Measurements from ENCODE around the gene DUS4L. TPM values are rescaled to one million over a fixed set of nuclear protein-coding genes. Genes with fewer than 3 reads are reported as not detected.

Gene DUS4L
- polyA plus RNA-seq, 1 donor from 2014 or later, result 5.9 TPM

DNA sequence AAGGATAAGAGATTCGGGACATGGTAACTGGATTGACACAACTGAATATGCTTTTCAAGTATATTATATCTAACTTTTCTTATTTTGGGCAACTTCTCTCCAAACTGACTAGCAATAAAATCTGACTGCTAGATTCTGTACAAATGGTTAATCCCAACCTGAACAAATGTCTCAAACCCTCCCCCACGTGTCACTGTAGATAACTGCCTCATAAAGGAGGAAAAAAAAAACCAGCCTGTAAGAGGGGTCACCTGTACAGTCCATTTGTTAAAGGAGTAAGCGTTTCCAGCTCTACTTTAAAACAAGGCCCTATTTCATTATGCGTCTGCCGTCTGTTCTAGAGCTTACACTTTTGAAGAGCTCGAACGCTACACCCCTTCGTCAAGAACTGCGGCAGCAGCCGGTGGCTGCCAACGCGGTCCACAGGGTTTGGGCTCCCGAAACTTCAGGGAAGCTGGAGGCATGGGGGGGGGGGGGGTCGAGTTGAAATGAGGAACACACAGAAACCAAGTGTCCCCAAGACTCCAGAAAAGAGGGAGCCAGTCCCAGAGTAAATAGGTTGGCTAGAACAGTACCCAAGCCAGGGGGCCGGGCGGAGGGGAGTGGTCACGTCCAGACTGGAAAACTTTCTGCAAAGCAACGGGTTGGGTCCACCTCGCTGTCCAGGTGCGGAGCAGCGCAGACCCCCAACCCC is 543 bp upstream of the DUS4L start:
- H3K4me3 Mint-ChIP-seq, result peak overlapping the region; percentile 78 to 97 (median 92)
- no peaks in the 10 kb centered on the region for H3K27me3 Mint-ChIP-seq
- H3K4me1 Mint-ChIP-seq, result peaks cover 37 to 42% (median 41%) of the 10 kb centered on the region in 3 donors
- H3K9me3 Mint-ChIP-seq, result no peaks in the 10 kb centered on the region
- peaks cover 9% of the 10 kb centered on the region for H3K36me3 Mint-ChIP-seq
- H3K27ac Mint-ChIP-seq, result peak overlapping the region; percentile 51 to 93 (median 93)

DNA sequence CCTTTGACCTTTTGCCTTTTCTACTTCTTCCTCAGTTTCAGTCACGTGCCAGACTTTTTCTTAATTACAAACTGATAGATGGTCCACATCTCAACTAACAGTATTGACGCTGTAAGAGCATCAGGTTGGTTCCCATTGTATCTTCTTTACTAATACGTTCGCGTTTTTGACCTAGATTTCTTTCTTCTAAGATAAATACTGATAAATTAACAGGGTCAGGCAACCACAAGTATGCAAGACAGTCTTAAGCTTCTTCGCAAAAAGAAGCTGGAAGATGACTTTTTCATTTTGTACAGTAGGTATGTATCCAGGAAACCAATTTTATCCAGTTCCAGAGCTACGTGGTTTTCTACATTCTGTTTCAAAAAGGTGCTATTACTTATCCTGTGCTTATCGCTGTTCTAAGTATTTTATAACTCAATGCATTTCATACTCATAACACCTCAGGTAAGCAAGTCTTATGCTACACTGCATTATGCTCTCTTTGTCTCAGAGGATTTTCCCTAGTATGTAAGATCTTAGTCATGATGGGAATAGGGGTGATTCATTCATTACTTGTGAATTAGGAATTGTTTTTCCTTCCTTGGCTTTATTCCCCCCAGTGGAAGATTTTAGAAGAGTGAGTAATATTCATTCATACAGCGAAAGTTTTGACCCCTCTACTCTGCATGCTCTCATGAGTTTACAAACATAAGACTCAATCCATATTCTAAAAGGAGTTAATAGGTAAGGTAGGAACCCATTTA is 955 bp downstream of the DUS4L start:
- Mint-ChIP-seq H3K4me1 (peaks cover 36 to 37% (median 36%) of the 10 kb centered on the region in 3 donors), H3K4me3 (peak overlapping the region; percentile 78 to 97 (median 92)), H3K9me3 (no peaks in the 10 kb centered on the region), H3K27me3 (no peaks in the 10 kb centered on the region), H3K36me3 (peaks cover 10% of the 10 kb centered on the region), H3K27ac (peak overlapping the region; percentile 51 to 93 (median 93))

DNA sequence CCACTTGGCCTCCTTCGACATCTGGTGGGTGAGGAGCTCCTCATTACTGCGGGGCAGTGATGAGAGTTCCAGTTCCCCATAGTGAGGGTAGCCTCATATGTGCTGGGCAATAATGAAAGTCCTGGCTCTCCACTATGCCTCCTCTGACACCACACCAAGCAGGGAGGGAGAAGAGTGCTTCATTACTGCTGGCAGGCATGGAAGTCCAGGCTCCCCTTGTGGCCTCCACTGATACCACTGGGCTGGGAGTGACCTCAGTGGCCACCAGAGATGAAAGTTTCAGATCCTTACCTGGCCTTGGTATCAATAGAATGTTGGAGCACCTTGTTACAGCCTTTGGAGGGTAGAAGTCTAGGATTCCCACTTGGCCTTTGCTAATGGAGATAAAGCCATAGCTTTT is 6.5 kb downstream of the DUS4L start:
- no peak overlapping the region for H3K4me3 Mint-ChIP-seq
- H3K36me3 Mint-ChIP-seq, result peaks cover 10% of the 10 kb centered on the region
- no peaks in the 10 kb centered on the region for H3K27me3 Mint-ChIP-seq
- H3K9me3 Mint-ChIP-seq, result no peaks in the 10 kb centered on the region
- no peak overlapping the region for H3K27ac Mint-ChIP-seq
- peaks cover 0 to 8% (median 2%) of the 10 kb centered on the region in 3 donors for H3K4me1 Mint-ChIP-seq

DNA sequence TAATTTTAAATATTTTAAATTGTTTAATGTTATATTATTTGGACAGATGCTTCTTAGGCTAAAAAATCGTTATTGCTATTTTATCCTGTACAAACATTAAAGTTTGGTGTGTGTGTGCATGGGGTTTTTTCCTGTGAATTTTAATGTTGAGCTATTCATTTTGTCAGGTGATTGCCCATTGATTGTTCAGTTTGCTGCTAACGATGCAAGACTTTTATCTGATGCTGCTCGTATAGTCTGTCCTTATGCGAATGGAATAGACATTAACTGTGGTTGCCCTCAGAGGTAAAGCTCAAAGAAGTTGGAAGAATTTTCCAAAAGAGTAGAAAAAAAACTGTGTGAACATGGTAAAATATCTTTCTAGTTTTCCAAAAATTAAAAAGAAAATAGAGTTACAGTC is 9.8 kb downstream of the DUS4L start:
- Mint-ChIP-seq H3K4me3 (peak overlapping the region in 1 of 4 donors; percentile 8), H3K27ac (no peak overlapping the region), H3K36me3 (peaks cover 6% of the 10 kb centered on the region), H3K27me3 (no peaks in the 10 kb centered on the region), H3K4me1 (peaks cover 0 to 3% (median 1%) of the 10 kb centered on the region in 3 donors), H3K9me3 (no peaks in the 10 kb centered on the region)

DNA sequence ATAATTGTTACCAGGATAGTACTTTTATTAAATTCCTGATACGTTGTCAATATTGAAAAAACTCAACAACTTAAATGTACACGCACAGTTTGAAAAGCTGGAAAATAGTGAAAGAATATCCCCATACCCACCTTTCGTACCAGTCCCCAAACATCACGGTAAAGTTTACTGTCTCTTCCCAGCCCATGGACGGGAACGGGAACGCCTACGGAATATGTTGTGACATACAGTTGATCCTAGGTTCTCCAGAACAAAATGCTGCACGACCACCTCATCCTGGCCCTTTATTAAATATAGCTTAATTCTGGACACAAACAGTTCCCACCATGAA is 15.7 kb downstream of the DUS4L start:
- Mint-ChIP-seq H3K4me1 (peaks cover 14 to 19% (median 18%) of the 10 kb centered on the region in 3 donors), H3K27ac (peak overlapping the region; percentile 64 to 89 (median 75)), H3K4me3 (peak overlapping the region; percentile 89 to 94 (median 92)), H3K36me3 (peaks cover 5% of the 10 kb centered on the region), H3K9me3 (no peaks in the 10 kb centered on the region), H3K27me3 (no peaks in the 10 kb centered on the region)

DNA sequence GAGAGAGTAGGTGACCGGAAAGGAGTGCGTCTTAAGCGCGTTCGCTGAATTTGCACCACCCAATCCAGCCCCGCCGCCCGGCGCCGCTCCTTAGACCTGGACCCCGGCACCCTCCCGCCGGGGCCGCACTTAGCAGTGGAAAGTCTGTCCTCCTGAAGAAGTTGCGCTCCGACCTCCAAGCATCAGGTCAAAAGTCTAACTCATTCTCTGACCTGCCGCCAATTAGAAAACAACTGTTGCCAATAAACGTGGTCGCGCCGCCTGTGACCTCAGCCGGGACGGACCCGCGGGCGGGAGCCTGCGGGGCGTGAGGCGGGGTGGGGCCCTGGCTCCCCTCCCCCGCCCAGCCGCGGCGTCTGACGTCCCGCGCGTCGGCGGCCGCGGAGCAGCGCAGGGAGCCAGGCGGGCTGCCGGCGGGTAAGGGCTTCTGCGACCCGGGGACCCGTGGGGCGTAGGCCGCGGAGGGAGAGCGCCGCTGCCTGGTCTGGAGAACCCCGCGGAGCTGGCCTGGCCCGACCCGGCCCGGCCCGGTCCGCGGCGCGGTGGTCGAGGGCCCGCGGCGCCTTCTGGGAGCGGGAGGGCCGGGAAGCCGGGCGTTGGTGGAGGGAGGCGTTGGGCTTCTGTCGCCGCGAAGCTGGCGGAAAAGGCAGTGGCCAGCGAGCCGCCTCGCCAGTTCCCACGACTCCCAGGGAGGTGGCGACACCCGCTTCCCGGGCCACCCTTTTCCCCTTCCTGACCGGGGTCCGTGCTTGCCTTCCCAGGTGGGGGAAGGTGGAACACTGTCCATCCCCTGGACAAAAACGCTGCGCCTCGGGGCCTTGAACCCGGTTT is 16.3 kb downstream of the DUS4L start, which contains the start of gene BCAP29:
Gene BCAP29 (plus strand): TSS at position 362 of the 831 bp plus-strand sequence. CDS start 527 bp downstream, outside the sequence.
- peaks cover 14 to 19% (median 18%) of the 10 kb centered on the region in 3 donors for H3K4me1 Mint-ChIP-seq
- peaks cover 7% of the 10 kb centered on the region for H3K36me3 Mint-ChIP-seq
- H3K27me3 Mint-ChIP-seq, result no peaks in the 10 kb centered on the region
- H3K9me3 Mint-ChIP-seq, result peaks cover 0 to 1% (median 0%) of the 10 kb centered on the region in 3 donors
- H3K4me3 Mint-ChIP-seq, result peak within 1 kb of the TSS; percentile 89 to 94 (median 92)
- H3K27ac Mint-ChIP-seq, result peak within 1 kb of the TSS; percentile 64 to 89 (median 75)

DNA sequence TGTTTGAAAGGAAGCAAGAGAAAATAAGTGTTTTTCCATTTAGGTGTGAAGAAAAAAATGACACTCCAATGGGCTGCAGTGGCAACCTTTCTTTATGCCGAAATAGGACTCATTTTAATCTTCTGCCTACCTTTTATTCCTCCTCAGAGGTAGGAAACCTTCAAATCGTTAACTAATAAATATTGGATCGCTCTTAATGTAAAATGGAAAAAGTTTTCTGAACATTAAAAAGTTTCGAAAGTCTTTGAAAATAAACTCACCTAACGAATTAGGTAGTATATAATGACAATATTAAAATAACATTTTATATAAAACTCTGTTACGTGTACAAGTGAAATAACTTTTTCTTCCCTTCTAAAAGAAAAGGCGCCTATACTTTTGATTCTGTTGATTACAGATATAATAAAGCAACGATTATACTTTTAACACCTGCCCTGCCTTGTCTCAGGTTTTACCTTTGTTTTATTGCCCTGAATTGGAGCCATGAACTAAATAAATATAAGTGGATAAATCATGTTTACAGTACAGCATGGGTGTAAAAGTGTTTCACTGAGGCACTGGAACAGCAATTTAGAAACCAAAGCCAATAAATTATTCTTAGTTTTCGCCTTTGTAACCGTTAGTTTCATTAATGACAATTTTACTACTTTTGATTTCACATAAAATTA is 17.1 kb downstream of the DUS4L start:
- Mint-ChIP-seq H3K4me3 (peak overlapping the region; percentile 81 to 94 (median 88)), H3K27me3 (no peaks in the 10 kb centered on the region), H3K4me1 (peaks cover 14 to 19% (median 18%) of the 10 kb centered on the region in 3 donors), H3K36me3 (peaks cover 7% of the 10 kb centered on the region), H3K9me3 (peaks cover 0 to 1% (median 0%) of the 10 kb centered on the region in 3 donors), H3K27ac (peak overlapping the region in 2 of 3 donors; percentile 37 to 48)

DNA sequence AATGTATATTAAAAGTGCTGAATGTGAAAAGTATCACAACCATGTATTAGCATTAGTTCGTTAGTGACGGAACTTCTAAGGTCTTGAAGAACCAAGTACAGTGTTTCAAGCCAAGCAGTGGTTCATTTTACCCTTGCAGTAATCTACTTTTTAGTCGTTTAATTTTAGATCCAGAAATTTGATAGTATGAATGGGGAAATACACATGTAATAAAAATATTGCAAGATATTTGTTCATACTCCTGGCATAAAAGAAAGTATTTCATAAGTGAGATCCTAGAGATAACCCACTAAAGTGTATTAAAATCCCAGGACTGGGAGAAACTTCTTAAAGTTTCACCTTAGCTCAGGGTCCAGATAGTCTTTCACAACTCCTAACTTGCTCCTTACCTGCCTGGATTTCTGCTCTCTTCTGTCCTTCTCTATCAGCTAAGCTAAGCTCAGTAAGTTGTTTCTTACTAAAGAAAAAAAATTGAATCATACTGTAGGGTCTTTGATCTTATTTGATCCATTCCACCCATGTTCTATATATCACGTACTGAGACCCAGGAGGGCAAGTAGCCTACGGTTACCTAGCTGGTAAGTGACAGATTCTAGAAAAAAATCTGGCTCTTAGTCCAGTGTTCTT is 17.7 kb downstream of the DUS4L start:
- Mint-ChIP-seq H3K9me3 (peaks cover 0 to 1% (median 0%) of the 10 kb centered on the region in 3 donors), H3K4me3 (peak overlapping the region; percentile 49 to 89 (median 74)), H3K27me3 (no peaks in the 10 kb centered on the region), H3K27ac (peak overlapping the region in 2 of 3 donors; percentile 37 to 48), H3K4me1 (peaks cover 14 to 19% (median 18%) of the 10 kb centered on the region in 3 donors), H3K36me3 (peaks cover 4% of the 10 kb centered on the region)

DNA sequence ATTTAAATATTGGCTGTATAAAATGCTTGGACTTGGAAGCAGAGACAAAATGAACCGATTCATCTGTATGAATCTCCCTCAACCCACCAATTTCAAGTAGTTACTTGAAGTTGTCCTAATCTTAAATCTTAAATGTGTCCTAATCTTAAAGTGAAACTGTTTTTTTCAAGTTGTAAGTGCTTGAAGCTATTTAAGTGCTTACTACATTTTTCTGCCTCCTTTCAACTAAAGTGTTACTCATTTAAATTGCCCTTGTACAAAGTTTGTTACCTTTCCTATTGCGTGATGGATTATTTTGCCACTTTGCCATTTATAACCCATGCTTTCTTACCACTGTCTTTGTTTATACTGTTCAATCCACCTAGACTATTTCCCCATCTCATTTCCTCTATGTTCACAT is 19.1 kb downstream of the DUS4L start:
- H3K4me1 Mint-ChIP-seq, result peaks cover 14 to 19% (median 18%) of the 10 kb centered on the region in 3 donors
- peaks cover 0 to 1% (median 0%) of the 10 kb centered on the region in 3 donors for H3K9me3 Mint-ChIP-seq
- peaks cover 4% of the 10 kb centered on the region for H3K36me3 Mint-ChIP-seq
- no peak overlapping the region for H3K27ac Mint-ChIP-seq
- no peaks in the 10 kb centered on the region for H3K27me3 Mint-ChIP-seq
- peak overlapping the region in 1 of 4 donors; percentile 16 for H3K4me3 Mint-ChIP-seq

DNA sequence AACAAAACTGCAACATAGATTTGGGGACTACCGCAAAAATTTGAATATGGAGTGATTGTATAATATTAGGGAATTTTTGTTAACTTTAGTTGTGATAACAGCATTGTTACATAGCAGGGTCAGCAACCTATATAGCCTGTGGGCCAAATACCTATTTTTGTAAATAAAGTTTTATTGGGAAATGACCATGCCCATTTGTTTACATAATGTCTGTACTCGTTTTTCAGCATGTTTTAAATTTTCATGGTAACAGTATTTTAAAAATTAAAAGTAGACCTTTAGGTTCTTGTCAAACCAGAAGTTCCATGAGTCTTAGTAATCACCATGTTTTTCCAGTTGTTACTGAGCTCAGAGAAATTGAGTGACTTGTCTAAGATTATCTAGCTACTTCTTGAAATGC is 20.9 kb downstream of the DUS4L start:
- H3K36me3 Mint-ChIP-seq, result peaks cover 4% of the 10 kb centered on the region
- H3K27me3 Mint-ChIP-seq, result no peaks in the 10 kb centered on the region
- no peak overlapping the region for H3K4me3 Mint-ChIP-seq
- H3K9me3 Mint-ChIP-seq, result peaks cover 0 to 1% (median 0%) of the 10 kb centered on the region in 3 donors
- H3K27ac Mint-ChIP-seq, result no peak overlapping the region
- peaks cover 14% of the 10 kb centered on the region in 3 donors for H3K4me1 Mint-ChIP-seq

DNA sequence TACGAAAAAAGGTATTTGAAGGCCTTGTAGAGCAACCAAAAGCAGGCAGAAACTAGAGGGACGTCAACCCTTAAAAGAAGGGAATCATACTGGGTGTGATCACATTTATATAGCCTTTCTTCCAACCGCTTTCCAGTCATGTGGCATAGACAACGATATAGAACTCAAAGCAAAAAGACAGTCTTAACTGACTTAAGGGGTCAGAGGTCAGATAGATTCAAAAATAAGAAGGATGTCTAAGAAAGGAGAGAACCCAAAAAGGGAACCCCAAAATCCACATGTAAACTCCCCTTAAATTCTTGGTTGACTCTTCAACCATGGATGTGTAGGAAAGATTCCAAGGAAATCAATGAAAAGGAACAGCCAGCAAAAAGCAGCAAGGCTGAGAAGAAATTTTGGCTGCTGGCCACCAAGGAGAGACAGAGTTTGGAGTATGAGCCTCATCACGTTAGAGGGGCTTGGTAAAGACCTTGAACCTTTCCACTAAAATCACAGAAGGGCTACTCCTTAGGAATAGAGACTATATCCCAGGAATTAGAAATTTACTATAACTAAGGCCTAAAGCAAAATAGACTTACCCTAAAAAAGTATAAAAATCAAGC is 24.9 kb downstream of the DUS4L start:
- no peaks in the 10 kb centered on the region for H3K4me1 Mint-ChIP-seq
- peaks cover 0 to 1% (median 0%) of the 10 kb centered on the region in 3 donors for H3K9me3 Mint-ChIP-seq
- peaks cover 5% of the 10 kb centered on the region for H3K36me3 Mint-ChIP-seq
- H3K27me3 Mint-ChIP-seq, result no peaks in the 10 kb centered on the region
- H3K4me3 Mint-ChIP-seq, result no peak overlapping the region
- H3K27ac Mint-ChIP-seq, result no peak overlapping the region

DNA sequence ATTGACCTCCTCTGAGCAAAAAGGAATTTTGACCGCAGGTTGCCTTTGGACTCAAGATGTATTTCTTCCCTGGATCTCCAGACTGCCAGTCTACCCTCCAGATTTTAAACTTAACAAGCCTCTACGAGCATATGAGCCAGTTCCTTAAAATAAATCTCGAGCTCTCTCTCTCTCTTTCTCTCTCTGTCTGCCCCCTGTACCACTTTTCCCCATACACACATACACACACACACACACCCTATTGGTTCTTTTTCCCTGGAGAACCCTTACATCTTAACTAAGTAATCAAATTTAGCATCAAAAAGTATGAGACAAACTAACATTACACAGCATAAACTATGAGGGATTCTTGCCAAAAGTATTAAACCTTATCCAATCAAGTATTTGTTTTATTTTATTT is 27.6 kb downstream of the DUS4L start:
- H3K27me3 Mint-ChIP-seq, result no peaks in the 10 kb centered on the region
- no peak overlapping the region for H3K4me3 Mint-ChIP-seq
- H3K9me3 Mint-ChIP-seq, result no peaks in the 10 kb centered on the region
- no peak overlapping the region for H3K27ac Mint-ChIP-seq
- H3K36me3 Mint-ChIP-seq, result peaks cover 4% of the 10 kb centered on the region
- H3K4me1 Mint-ChIP-seq, result no peaks in the 10 kb centered on the region

DNA sequence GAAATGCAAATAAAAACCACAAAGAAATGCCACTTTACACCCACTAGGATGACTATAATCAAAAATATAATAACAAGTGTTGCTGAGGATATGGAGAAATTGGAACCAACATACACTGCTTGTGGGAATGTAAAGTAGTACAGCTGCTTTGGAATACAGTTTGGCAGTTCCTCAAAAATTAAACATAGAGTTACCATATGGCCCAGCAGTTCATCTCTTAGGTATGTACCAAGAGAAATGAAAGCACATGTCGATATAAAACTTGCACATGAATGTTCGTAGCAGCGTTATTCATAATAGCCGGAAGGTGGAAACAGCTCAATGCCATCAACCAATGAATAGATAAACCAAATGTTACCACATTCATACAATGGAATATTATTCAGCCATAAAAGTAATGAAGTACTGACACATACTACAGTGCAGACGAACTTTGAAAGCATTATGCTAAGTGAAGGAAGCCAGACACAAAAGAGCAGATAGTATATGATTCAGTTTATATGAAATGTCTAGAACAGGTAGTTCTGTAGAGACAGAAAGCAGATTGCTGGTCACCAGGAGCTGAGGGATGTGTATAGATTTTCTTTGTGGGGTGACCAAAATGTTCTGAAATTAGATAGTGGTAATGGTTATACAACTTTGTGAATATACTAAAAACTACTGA is 28.7 kb downstream of the DUS4L start:
- H3K36me3 Mint-ChIP-seq, result peaks cover 8% of the 10 kb centered on the region
- H3K4me3 Mint-ChIP-seq, result no peak overlapping the region
- H3K4me1 Mint-ChIP-seq, result no peaks in the 10 kb centered on the region
- H3K27ac Mint-ChIP-seq, result no peak overlapping the region
- no peaks in the 10 kb centered on the region for H3K27me3 Mint-ChIP-seq
- no peaks in the 10 kb centered on the region for H3K9me3 Mint-ChIP-seq
